Daoy (cell line): ENCODE measurements around the gene TMC5. TPM values are rescaled to one million over a fixed set of nuclear protein-coding genes. Genes with fewer than 3 reads are reported as not detected.
"Not testable (repeated sequence)": the region's sequence is repeated elsewhere in the genome, so short reads cannot be mapped to it uniquely, and the experiment has no call there.

Experiments
- DNase-seq: peaks from one replicate; pipeline ENCODE4 v3.0.0-alpha.2; 2015; ENCODE audit warnings: low read depth
- total RNA-seq: library from RNA; depleted of rRNA; stranded (reverse); fragments of >200 nt; shearing (Covaris generic); gene quantifications from 2 replicates; pipeline ENCODE4 v1.2.3, GENCODE V29; 2014; rRNA removed

TMC5 gene
- total RNA-seq, 1 experiment from 2014 or later, result 0.23 TPM

GRCh38 chr16:19540241-19540970 lies 122.7 kb downstream of the TMC5 start:
- no peak for DNase-seq

- DNase-seq, result no peak
These were observed 124.6 kb downstream of the TMC5 start for GRCh38 chr16:19542138-19542821.

GRCh38 chr16:19543278-19543996 lies 125.8 kb downstream of the TMC5 start:
- DNase-seq, result not testable (repeated sequence)

- DNase-seq, result no peak
These were observed 130.5 kb downstream of the TMC5 start for GRCh38 chr16:19548144-19548543.

Other genes starting within 250 kb of the TMC5 start
- gene SYT17, start 249.6 kb upstream of the TMC5 start, total RNA-seq, result 0.83 and 3.8 TPM in 2 replicates
- not detected in 2 replicates for gene CLEC19A, start 132.2 kb upstream of the TMC5 start, total RNA-seq
- gene GDE1, start 104.2 kb downstream of the TMC5 start, total RNA-seq, result 56.1 and 79.3 TPM in 2 replicates
- 14.2 and 17.7 TPM in 2 replicates for gene CCP110, start 106.1 kb downstream of the TMC5 start, total RNA-seq
- gene VPS35L, start 137.8 kb downstream of the TMC5 start, total RNA-seq, result 11.8 and 12.1 TPM in 2 replicates